ENCODE results near the gene RTP3.

Gene RTP3

GRCh38 chr3:46549408-46549904, 51.7 kb downstream of the RTP3 start:
- H3F3A ChIP-seq (ENCODE audit: insufficient read depth, low read length) = no peaks in the 10 kb centered on the region
- no peak overlapping the region for H3K4me2 ChIP-seq (ENCODE audit: low read length)
- TF ChIP-seq EZH2 (IDR thresholded peaks at IDR 0.05; ENCODE audit: borderline replicate concordance, low read length) (no peak), CTCF (IDR thresholded peaks at IDR 0.05; ENCODE audit: low read length) (no peak)
- no peak overlapping the region for H3K27ac ChIP-seq (ENCODE audit: low read depth, low read length, poor library complexity, severe bottlenecking)
- H3K36me3 ChIP-seq (ENCODE audit: insufficient read depth, low read length) = no peaks in the 10 kb centered on the region
- H4K20me1 ChIP-seq (ENCODE audit: insufficient read depth, low read length) = no peaks in the 10 kb centered on the region
- H3K9ac ChIP-seq (ENCODE audit: low read length) = no peak overlapping the region
- no peaks in the 10 kb centered on the region for H3K9me2 ChIP-seq (ENCODE audit: low read depth, low read length)
- no peaks in the 10 kb centered on the region; the same call in 1 of the 2 replicates for H3K27me3 ChIP-seq (ENCODE audit: insufficient read depth, low read length)
- H3K9me3 ChIP-seq (ENCODE audit: low read length) = no peaks in the 10 kb centered on the region
- no peak overlapping the region for H2AFZ ChIP-seq (ENCODE audit: low read length)
- no peak overlapping the region for H3K4me3 ChIP-seq (ENCODE audit: low read depth, low read length, poor library complexity, severe bottlenecking)
- H3K79me2 ChIP-seq (ENCODE audit: insufficient read depth, low read length) = no peaks in the 10 kb centered on the region
- H3K4me1 ChIP-seq (ENCODE audit: insufficient read depth, low read length, severe bottlenecking) = no peaks in the 10 kb centered on the region

GRCh38 chr3:46549989-46550388, 52.2 kb downstream of the RTP3 start:
- no peak overlapping the region for H3K4me3 ChIP-seq (ENCODE audit: low read depth, low read length, poor library complexity, severe bottlenecking)
- no peaks in the 10 kb centered on the region for H3K4me1 ChIP-seq (ENCODE audit: insufficient read depth, low read length, severe bottlenecking)
- no peaks in the 10 kb centered on the region for H3F3A ChIP-seq (ENCODE audit: insufficient read depth, low read length)
- no peak overlapping the region for H3K4me2 ChIP-seq (ENCODE audit: low read length)
- H3K9me2 ChIP-seq (ENCODE audit: low read depth, low read length) = no peaks in the 10 kb centered on the region
- no peaks in the 10 kb centered on the region for H3K36me3 ChIP-seq (ENCODE audit: insufficient read depth, low read length)
- no peak overlapping the region for H3K27ac ChIP-seq (ENCODE audit: low read depth, low read length, poor library complexity, severe bottlenecking)
- no peak for TF ChIP-seq CTCF (IDR thresholded peaks at IDR 0.05; ENCODE audit: low read length)
- no peak for TF ChIP-seq EZH2 (IDR thresholded peaks at IDR 0.05; ENCODE audit: borderline replicate concordance, low read length)
- H3K9me3 ChIP-seq (ENCODE audit: low read length) = no peaks in the 10 kb centered on the region
- H4K20me1 ChIP-seq (ENCODE audit: insufficient read depth, low read length) = no peaks in the 10 kb centered on the region
- H2AFZ ChIP-seq (ENCODE audit: low read length) = no peak overlapping the region
- no peaks in the 10 kb centered on the region; the same call in 1 of the 2 replicates for H3K27me3 ChIP-seq (ENCODE audit: insufficient read depth, low read length)
- H3K9ac ChIP-seq (ENCODE audit: low read length) = no peak overlapping the region
- H3K79me2 ChIP-seq (ENCODE audit: insufficient read depth, low read length) = no peaks in the 10 kb centered on the region
